Neuronal stem cell (in vitro differentiated cells): ENCODE data around the gene MAP3K5.

Experiments
- DNase-seq: peaks from one replicate; pipeline ENCODE4 v3.0.0-alpha.2; 2013; ENCODE audit warnings: low spot score
- H2AFZ ChIP-seq: one replicate; pipeline ENCODE4 v1.6.1; 2013; ENCODE audit warnings: mild to moderate bottlenecking, low read length, inconsistent platforms
- H2AK5ac ChIP-seq: 2 replicates; pipeline ENCODE4 v1.6.1; 2013; ENCODE audit warnings: low read depth, mild to moderate bottlenecking, inconsistent platforms, low read length, moderate library complexity, mixed read lengths
- H2BK120ac ChIP-seq: 2 replicates; pipeline ENCODE4 v1.6.1; 2013; ENCODE audit warnings: low read depth, mild to moderate bottlenecking, inconsistent platforms, low read length, moderate library complexity, mixed read lengths
- H2BK12ac ChIP-seq: one replicate; pipeline ENCODE4 v1.6.1; 2013; ENCODE audit warnings: low read length, inconsistent platforms
- H2BK15ac ChIP-seq: 2 replicates; pipeline ENCODE4 v1.6.1; 2013; ENCODE audit warnings: mild to moderate bottlenecking, low read length, inconsistent platforms, mixed read lengths
- H2BK5ac ChIP-seq: one replicate; pipeline ENCODE4 v1.6.1; 2013; ENCODE audit warnings: inconsistent platforms, mild to moderate bottlenecking, low read length, moderate library complexity
- H3K14ac ChIP-seq: one replicate; pipeline ENCODE4 v1.6.1; 2013; ENCODE audit warnings: low read length, inconsistent platforms
- H3K18ac ChIP-seq: 2 replicates; pipeline ENCODE4 v1.6.1; 2013; ENCODE audit warnings: low read length, inconsistent platforms
- H3K23ac ChIP-seq: 2 replicates; pipeline ENCODE4 v1.6.1; 2013; ENCODE audit warnings: low read depth, mild to moderate bottlenecking, mixed read lengths, low read length, inconsistent platforms; ENCODE audit not compliant: poor library complexity
- H3K27ac ChIP-seq: replicated peaks from 3 replicates; pipeline ENCODE4 v1.5.1; 2013; ENCODE audit warnings: low read length, inconsistent platforms
- H3K27me3 ChIP-seq, 3 experiments: 2 replicates each; pipeline ENCODE4 v1.6.1; 2013; ENCODE audit warnings: low read length in 3 of 3, mild to moderate bottlenecking in 2 of 3, inconsistent platforms in 1 of 3, low read depth in 1 of 3, mixed read lengths in 1 of 3, moderate library complexity in 1 of 3; ENCODE audit not compliant: control insufficient read depth in 3 of 3, insufficient read depth in 3 of 3
- H3K36me3 ChIP-seq, 2 donors: replicated peaks in 1 of 2; 2 replicates each; pipeline ENCODE4 v1.6.1; 2013; ENCODE audit warnings: low read length in 2 of 2; ENCODE audit not compliant: control insufficient read depth in 2 of 2, insufficient read depth in 2 of 2
- H3K4ac ChIP-seq: 2 replicates; pipeline ENCODE4 v1.6.1; 2013; ENCODE audit warnings: inconsistent platforms, mild to moderate bottlenecking, low read length, moderate library complexity
- H3K4me1 ChIP-seq, 2 donors: 1 replicate in 1 of 2; 2 replicates in 1 of 2; pipeline ENCODE4 v1.6.1; 2013; ENCODE audit warnings: low read length in 2 of 2, low read depth in 1 of 2; ENCODE audit not compliant: control insufficient read depth in 2 of 2, insufficient read depth in 1 of 2
- H3K4me2 ChIP-seq: one replicate; pipeline ENCODE4 v1.6.1; 2013; ENCODE audit warnings: mild to moderate bottlenecking, low read length, inconsistent platforms; ENCODE audit not compliant: insufficient read depth, poor library complexity, severe bottlenecking
- H3K4me3 ChIP-seq, 2 donors: 2 replicates each; pipeline ENCODE4 v1.5.1; 2013; ENCODE audit warnings: low read length in 2 of 2, mild to moderate bottlenecking in 2 of 2, inconsistent platforms in 1 of 2, moderate library complexity in 1 of 2
- H3K79me1 ChIP-seq: one replicate; pipeline ENCODE4 v1.6.1; 2013; ENCODE audit warnings: low read depth, mild to moderate bottlenecking, inconsistent platforms, low read length, moderate library complexity
- H3K9ac ChIP-seq: one replicate; pipeline ENCODE4 v1.6.1; 2013; ENCODE audit warnings: mild to moderate bottlenecking, low read depth, low read length, inconsistent platforms; ENCODE audit not compliant: poor library complexity
- H3K9me3 ChIP-seq, 2 donors: replicated peaks in 1 of 2; 2 replicates each; pipeline versions ENCODE3 to v1.6.1; 2013; ENCODE audit warnings: low read length in 2 of 2, mild to moderate bottlenecking in 2 of 2, inconsistent platforms in 1 of 2, low read depth in 1 of 2, mixed read lengths in 1 of 2, moderate library complexity in 1 of 2; ENCODE audit not compliant: control insufficient read depth in 2 of 2, insufficient read depth in 1 of 2
- H4K8ac ChIP-seq: one replicate; pipeline ENCODE4 v1.6.1; 2013; ENCODE audit warnings: low read depth, mild to moderate bottlenecking, inconsistent platforms, low read length, moderate library complexity
- H4K91ac ChIP-seq: one replicate; pipeline ENCODE4 v1.6.1; 2013; ENCODE audit warnings: low read length, low read depth, mild to moderate bottlenecking, inconsistent platforms; ENCODE audit not compliant: poor library complexity
- WGBS, 2 donors: extraction: QIAGEN DNeasy Blood & Tissue Kit; methylation state at CpG; one replicate each; pipeline ENCODE4 v1.1.7; 2013; ENCODE audit warnings: missing lambda C conversion rate in 2 of 2, mixed read lengths in 1 of 2; ENCODE audit not compliant: insufficient read length in 2 of 2, insufficient replicate concordance in 1 of 2; ENCODE audit errors: extremely low coverage in 2 of 2; 5-methylcytosine and 5-hydroxymethylcytosine counted together

Gene MAP3K5

GRCh38 chr6:136611746-136612145 lies 180.5 kb downstream of the MAP3K5 start:
- no peak overlapping the region for H2AK5ac ChIP-seq
- no peak for DNase-seq
- no peak overlapping the region for H3K27ac ChIP-seq
- H3K14ac ChIP-seq = no peak overlapping the region
- no peak overlapping the region for H2AFZ ChIP-seq
- H2BK5ac ChIP-seq = no peak overlapping the region
- H2BK120ac ChIP-seq = no peak overlapping the region
- WGBS, 2 donors = no CpG with 5 or more reads among the region's 1 CpG
- no peak overlapping the region for H3K18ac ChIP-seq
- no peak overlapping the region for H3K4ac ChIP-seq
- no peak overlapping the region for H2BK12ac ChIP-seq
- no peak overlapping the region for H4K91ac ChIP-seq
- H3K36me3 ChIP-seq = no peaks in the 10 kb centered on the region
- no peak overlapping the region for H3K4me2 ChIP-seq
- H4K8ac ChIP-seq = no peak overlapping the region
- no peak overlapping the region for H3K23ac ChIP-seq
- no peak overlapping the region for H2BK15ac ChIP-seq
- H3K4me3 ChIP-seq = no peak overlapping the region
- H3K9me3 ChIP-seq = no peaks in the 10 kb centered on the region
- H3K27me3 ChIP-seq = no peaks in the 10 kb centered on the region
- no peaks in the 10 kb centered on the region for H3K4me1 ChIP-seq
- H3K9ac ChIP-seq = no peak overlapping the region
- H3K79me1 ChIP-seq = no peaks in the 10 kb centered on the region

GRCh38 chr6:136611133-136611532 lies 181.1 kb downstream of the MAP3K5 start:
- Histone ChIP-seq H3K9me3 (no peaks in the 10 kb centered on the region), H2AK5ac (no peak overlapping the region), H3K79me1 (no peaks in the 10 kb centered on the region), H3K36me3 (no peaks in the 10 kb centered on the region), H3K4me1 (no peaks in the 10 kb centered on the region), H3K4me3 (no peak overlapping the region), H2BK5ac (no peak overlapping the region), H4K8ac (no peak overlapping the region), H3K4me2 (no peak overlapping the region), H2BK15ac (no peak overlapping the region), H3K18ac (no peak overlapping the region), H2BK12ac (no peak overlapping the region), H2BK120ac (no peak overlapping the region), H3K14ac (no peak overlapping the region), H3K23ac (no peak overlapping the region), H3K9ac (no peak overlapping the region), H2AFZ (no peak overlapping the region), H4K91ac (no peak overlapping the region), H3K27ac (no peak overlapping the region), H3K4ac (no peak overlapping the region), H3K27me3 (no peaks in the 10 kb centered on the region)
- no CpG with 5 or more reads among the region's 2 CpGs for WGBS, 2 donors
- no peak for DNase-seq

GRCh38 chr6:136609873-136610706 lies 182.2 kb downstream of the MAP3K5 start:
- no peak overlapping the region for H2BK12ac ChIP-seq
- H2AFZ ChIP-seq = no peak overlapping the region
- H3K4ac ChIP-seq = no peak overlapping the region
- H3K27me3 ChIP-seq = no peaks in the 10 kb centered on the region
- no peak overlapping the region for H3K14ac ChIP-seq
- no peak overlapping the region for H4K8ac ChIP-seq
- no peak overlapping the region for H4K91ac ChIP-seq
- H2BK5ac ChIP-seq = no peak overlapping the region
- no peak overlapping the region for H2BK120ac ChIP-seq
- H2AK5ac ChIP-seq = no peak overlapping the region
- H3K9ac ChIP-seq = no peak overlapping the region
- H3K79me1 ChIP-seq = no peaks in the 10 kb centered on the region
- H3K27ac ChIP-seq = no peak overlapping the region
- H3K23ac ChIP-seq = no peak overlapping the region
- no peaks in the 10 kb centered on the region for H3K9me3 ChIP-seq
- H3K4me2 ChIP-seq = no peak overlapping the region
- no peak overlapping the region for H3K4me3 ChIP-seq
- WGBS, 2 donors = no CpG with 5 or more reads among the region's 4 CpGs
- no peak overlapping the region for H3K18ac ChIP-seq
- no peaks in the 10 kb centered on the region for H3K36me3 ChIP-seq
- DNase-seq = no peak
- no peak overlapping the region for H2BK15ac ChIP-seq
- H3K4me1 ChIP-seq = no peaks in the 10 kb centered on the region

- no peak overlapping the region for H3K9ac ChIP-seq
- DNase-seq = no peak
- no peak overlapping the region for H3K4ac ChIP-seq
- no CpG with 5 or more reads among the region's 3 CpGs for WGBS, 2 donors
- H3K9me3 ChIP-seq = no peaks in the 10 kb centered on the region
- no peak overlapping the region for H4K91ac ChIP-seq
- no peak overlapping the region for H3K18ac ChIP-seq
- no peak overlapping the region for H3K4me2 ChIP-seq
- H4K8ac ChIP-seq = no peak overlapping the region
- no peak overlapping the region for H3K27ac ChIP-seq
- no peak overlapping the region for H2BK5ac ChIP-seq
- H3K4me1 ChIP-seq = no peaks in the 10 kb centered on the region
- no peaks in the 10 kb centered on the region for H3K79me1 ChIP-seq
- H3K23ac ChIP-seq = no peak overlapping the region
- no peaks in the 10 kb centered on the region for H3K27me3 ChIP-seq
- no peak overlapping the region for H2BK120ac ChIP-seq
- H3K4me3 ChIP-seq = no peak overlapping the region
- no peaks in the 10 kb centered on the region for H3K36me3 ChIP-seq
- H2BK12ac ChIP-seq = no peak overlapping the region
- H2AFZ ChIP-seq = no peak overlapping the region
- H3K14ac ChIP-seq = no peak overlapping the region
- H2AK5ac ChIP-seq = no peak overlapping the region
- no peak overlapping the region for H2BK15ac ChIP-seq
Measured at GRCh38 chr6:136608991-136609390, 183.3 kb downstream of the MAP3K5 start.
